LNCaP clone FGC (cell line): ENCODE measurements around the gene CGGBP1.

Experiments used
- DNase-seq: peaks from one replicate; pipeline ENCODE4 v3.0.0-alpha.2; 2011; ENCODE audit warnings: low read depth
- H3K4me3 ChIP-seq: 2 replicates; pipeline ENCODE4 v1.5.1; 2011; ENCODE audit warnings: mild to moderate bottlenecking, low read depth, low read length, control low read depth
- CTCF ChIP-seq: IDR thresholded peaks from 2 replicates; pipeline ENCODE4 v1.5.1; 2012; ENCODE audit warnings: mild to moderate bottlenecking; ENCODE audit not compliant: control insufficient read depth, insufficient read depth; ENCODE audit errors: extremely low read depth

The CGGBP1 gene

GRCh38 chr3:88005066-88005465 is 53.7 kb downstream of the CGGBP1 start:
- peak; percentile 13 for DNase-seq
- H3K4me3 ChIP-seq: no peak overlapping the region

GRCh38 chr3:88003115-88003755 is 55.6 kb downstream of the CGGBP1 start:
- peak; percentile 68 for TF ChIP-seq CTCF
- no peak overlapping the region for H3K4me3 ChIP-seq
- DNase-seq: peak; percentile 19

More at GRCh38 chr3:88005066-88005465, 53.7 kb downstream of the CGGBP1 start:
- peak; percentile 55 for TF ChIP-seq CTCF

- no peak for TF ChIP-seq CTCF
- DNase-seq: no peak
These were observed 56.4 kb downstream of the CGGBP1 start for GRCh38 chr3:88002448-88002847.

More at GRCh38 chr3:88002448-88002847, 56.4 kb downstream of the CGGBP1 start:
- H3K4me3 ChIP-seq: no peak overlapping the region
